DND-41 (cell line): ENCODE measurements around the gene RSPRY1.
A peak's percentile ranks its signal among the peaks of the same experiment; 100 is the strongest.

Experiments used
- ATAC-seq: fragments of 200-7000 bp; cut with Tn5 transposase; 3 replicates; pipeline ENCODE4 v1.9.1; 2021; ENCODE audit warnings: low read depth; ENCODE audit not compliant: insufficient read depth
- DNase-seq: peaks from one replicate; pipeline ENCODE4 v3.0.0-alpha.2; 2020
- H2AFZ ChIP-seq: 2 replicates; pipeline ENCODE4 v1.6.0; 2012; ENCODE audit warnings: low read depth, low read length
- H3K27ac ChIP-seq: 2 replicates; pipeline ENCODE4 v1.5.1; 2012; ENCODE audit warnings: low read length, inconsistent platforms
- H3K27me3 ChIP-seq: fragments of 200-600 bp; sonication (generic); 2 replicates; pipeline ENCODE4 v1.6.0; 2012; ENCODE audit warnings: low read length, mild to moderate bottlenecking, inconsistent platforms; ENCODE audit not compliant: insufficient read depth, poor library complexity
- H3K36me3 ChIP-seq: 2 replicates; pipeline ENCODE4 v1.5.1; 2012; ENCODE audit warnings: low read length, inconsistent platforms; ENCODE audit not compliant: insufficient read depth
- H3K4me1 ChIP-seq: 2 replicates; pipeline ENCODE4 v1.5.1; 2012; ENCODE audit warnings: mild to moderate bottlenecking, low read length; ENCODE audit not compliant: insufficient read depth
- H3K4me2 ChIP-seq: 2 replicates; pipeline ENCODE4 v1.6.0; 2012; ENCODE audit warnings: mild to moderate bottlenecking, moderate library complexity, low read length, inconsistent platforms; ENCODE audit not compliant: insufficient read depth
- H3K4me3 ChIP-seq, 2 experiments: fragments of 200-600 bp in 1 of 2; shearing (Covaris generic) in 1 of 2; 2 replicates each; pipeline ENCODE4 v1.5.1; 2012 to 2016; ENCODE audit warnings: inconsistent platforms in 2 of 2, low read length in 2 of 2, mild to moderate bottlenecking in 2 of 2, low read depth in 1 of 2, moderate library complexity in 1 of 2
- H3K79me2 ChIP-seq: 2 replicates; pipeline ENCODE4 v1.6.0; 2012; ENCODE audit warnings: low read length, inconsistent platforms; ENCODE audit not compliant: insufficient read depth
- H3K9ac ChIP-seq: 2 replicates; pipeline ENCODE4 v1.6.0; 2012; ENCODE audit warnings: low read depth, mild to moderate bottlenecking, inconsistent platforms, low read length, moderate library complexity
- H3K9me3 ChIP-seq: 2 replicates; pipeline ENCODE4 v1.5.1; 2012; ENCODE audit warnings: low read length, moderate library complexity, mild to moderate bottlenecking, inconsistent platforms; ENCODE audit not compliant: insufficient read depth, severe bottlenecking
- H4K20me1 ChIP-seq: 2 replicates; pipeline ENCODE4 v1.6.0; 2012; ENCODE audit warnings: low read length; ENCODE audit not compliant: insufficient read depth
- EZH2 ChIP-seq: IDR thresholded peaks from 3 replicates; pipeline ENCODE4 v1.6.1; 2012; ENCODE audit warnings: borderline replicate concordance, low read depth, mild to moderate bottlenecking, moderate library complexity, low read length, inconsistent platforms; ENCODE audit not compliant: severe bottlenecking
- TF ChIP-seq, protein P1 (sequence below): IDR thresholded peaks from 2 replicates; pipeline ENCODE4 v1.5.1; 2012; ENCODE audit warnings: borderline replicate concordance, low read length, moderate library complexity, mild to moderate bottlenecking; ENCODE audit not compliant: poor library complexity, severe bottlenecking; ENCODE audit errors: extremely low read depth

Gene RSPRY1

DNA sequence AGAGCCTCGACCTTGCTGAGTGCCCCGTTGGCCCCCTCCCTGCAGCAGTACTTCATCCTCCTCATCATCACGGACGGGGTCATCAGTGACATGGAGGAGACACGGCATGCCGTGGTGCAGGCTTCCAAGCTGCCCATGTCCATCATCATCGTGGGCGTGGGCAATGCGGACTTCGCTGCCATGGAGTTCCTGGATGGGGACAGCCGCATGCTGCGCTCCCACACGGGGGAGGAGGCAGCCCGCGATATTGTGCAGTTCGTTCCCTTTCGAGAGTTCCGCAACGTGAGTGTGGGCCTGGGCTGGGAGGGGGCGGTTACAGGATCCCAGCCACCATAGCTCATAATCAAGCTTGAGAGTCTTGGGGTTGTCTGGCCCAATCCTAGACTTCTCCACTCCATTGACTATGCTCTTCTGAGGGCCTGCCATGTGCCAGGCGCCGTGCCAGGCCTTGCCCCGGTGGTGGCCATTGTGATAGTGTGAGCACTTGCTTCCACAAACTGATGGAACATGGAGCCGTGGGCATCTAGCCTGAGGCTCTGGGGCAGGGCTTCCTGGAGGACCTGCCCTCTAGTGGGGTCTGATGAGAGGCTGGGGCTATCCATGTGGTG, 40.0 kb upstream of the RSPRY1 start:
- no peak overlapping the region for H2AFZ ChIP-seq
- no peak for TF ChIP-seq EZH2
- TF ChIP-seq, protein P1, sequence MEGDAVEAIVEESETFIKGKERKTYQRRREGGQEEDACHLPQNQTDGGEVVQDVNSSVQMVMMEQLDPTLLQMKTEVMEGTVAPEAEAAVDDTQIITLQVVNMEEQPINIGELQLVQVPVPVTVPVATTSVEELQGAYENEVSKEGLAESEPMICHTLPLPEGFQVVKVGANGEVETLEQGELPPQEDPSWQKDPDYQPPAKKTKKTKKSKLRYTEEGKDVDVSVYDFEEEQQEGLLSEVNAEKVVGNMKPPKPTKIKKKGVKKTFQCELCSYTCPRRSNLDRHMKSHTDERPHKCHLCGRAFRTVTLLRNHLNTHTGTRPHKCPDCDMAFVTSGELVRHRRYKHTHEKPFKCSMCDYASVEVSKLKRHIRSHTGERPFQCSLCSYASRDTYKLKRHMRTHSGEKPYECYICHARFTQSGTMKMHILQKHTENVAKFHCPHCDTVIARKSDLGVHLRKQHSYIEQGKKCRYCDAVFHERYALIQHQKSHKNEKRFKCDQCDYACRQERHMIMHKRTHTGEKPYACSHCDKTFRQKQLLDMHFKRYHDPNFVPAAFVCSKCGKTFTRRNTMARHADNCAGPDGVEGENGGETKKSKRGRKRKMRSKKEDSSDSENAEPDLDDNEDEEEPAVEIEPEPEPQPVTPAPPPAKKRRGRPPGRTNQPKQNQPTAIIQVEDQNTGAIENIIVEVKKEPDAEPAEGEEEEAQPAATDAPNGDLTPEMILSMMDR: no peak
- peaks cover 21% of the 10 kb centered on the region for H3K4me1 ChIP-seq
- ATAC-seq: peak; percentile 13; the same call in 1 of the 3 replicates
- no peaks in the 10 kb centered on the region for H3K9me3 ChIP-seq
- DNase-seq: no peak
- H4K20me1 ChIP-seq: no peaks in the 10 kb centered on the region; the same call in 1 of the 2 replicates
- H3K9ac ChIP-seq: no peak overlapping the region
- no peak overlapping the region for H3K4me2 ChIP-seq
- no peak overlapping the region for H3K4me3 ChIP-seq
- H3K36me3 ChIP-seq: peaks cover under 1% of the 10 kb centered on the region; the same call in 1 of the 2 replicates
- H3K27ac ChIP-seq: no peak overlapping the region
- H3K27me3 ChIP-seq: no peaks in the 10 kb centered on the region
- H3K79me2 ChIP-seq: no peaks in the 10 kb centered on the region

DNA sequence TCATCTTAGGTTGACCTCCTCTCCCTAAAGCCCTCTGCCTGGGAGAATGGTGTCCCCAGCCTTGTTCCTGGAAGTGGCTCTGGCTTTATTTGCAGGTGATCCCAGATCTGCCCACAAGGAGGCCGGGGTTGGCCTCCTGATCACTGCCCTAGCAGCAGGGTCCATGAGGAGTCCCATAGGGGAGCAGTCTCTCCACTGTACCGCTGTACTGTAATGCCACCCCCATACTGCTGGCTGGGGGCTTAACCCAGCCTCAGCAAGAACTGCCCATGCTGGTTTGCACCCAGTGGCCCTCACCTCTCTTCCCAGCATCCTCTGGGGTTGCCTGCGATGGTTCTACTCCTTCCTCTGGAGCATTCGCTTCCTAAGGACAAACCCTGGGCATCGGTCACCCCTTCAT, 39.4 kb upstream of the RSPRY1 start:
- no peaks in the 10 kb centered on the region for H3K9me3 ChIP-seq
- H3K27ac ChIP-seq: no peak overlapping the region
- peaks cover 15% of the 10 kb centered on the region for H3K4me1 ChIP-seq
- no peak overlapping the region for H3K9ac ChIP-seq
- H3K36me3 ChIP-seq: peaks cover 6% of the 10 kb centered on the region; the same call in 1 of the 2 replicates
- H3K27me3 ChIP-seq: no peaks in the 10 kb centered on the region
- DNase-seq (no peak), ATAC-seq (peak; percentile 48)
- H3K4me2 ChIP-seq: no peak overlapping the region
- no peak overlapping the region for H2AFZ ChIP-seq
- no peaks in the 10 kb centered on the region; the same call in 1 of the 2 replicates for H4K20me1 ChIP-seq
- no peaks in the 10 kb centered on the region for H3K79me2 ChIP-seq
- H3K4me3 ChIP-seq: no peak overlapping the region
- no peak for TF ChIP-seq EZH2
- TF ChIP-seq, protein P1: peak; percentile 37

DNA sequence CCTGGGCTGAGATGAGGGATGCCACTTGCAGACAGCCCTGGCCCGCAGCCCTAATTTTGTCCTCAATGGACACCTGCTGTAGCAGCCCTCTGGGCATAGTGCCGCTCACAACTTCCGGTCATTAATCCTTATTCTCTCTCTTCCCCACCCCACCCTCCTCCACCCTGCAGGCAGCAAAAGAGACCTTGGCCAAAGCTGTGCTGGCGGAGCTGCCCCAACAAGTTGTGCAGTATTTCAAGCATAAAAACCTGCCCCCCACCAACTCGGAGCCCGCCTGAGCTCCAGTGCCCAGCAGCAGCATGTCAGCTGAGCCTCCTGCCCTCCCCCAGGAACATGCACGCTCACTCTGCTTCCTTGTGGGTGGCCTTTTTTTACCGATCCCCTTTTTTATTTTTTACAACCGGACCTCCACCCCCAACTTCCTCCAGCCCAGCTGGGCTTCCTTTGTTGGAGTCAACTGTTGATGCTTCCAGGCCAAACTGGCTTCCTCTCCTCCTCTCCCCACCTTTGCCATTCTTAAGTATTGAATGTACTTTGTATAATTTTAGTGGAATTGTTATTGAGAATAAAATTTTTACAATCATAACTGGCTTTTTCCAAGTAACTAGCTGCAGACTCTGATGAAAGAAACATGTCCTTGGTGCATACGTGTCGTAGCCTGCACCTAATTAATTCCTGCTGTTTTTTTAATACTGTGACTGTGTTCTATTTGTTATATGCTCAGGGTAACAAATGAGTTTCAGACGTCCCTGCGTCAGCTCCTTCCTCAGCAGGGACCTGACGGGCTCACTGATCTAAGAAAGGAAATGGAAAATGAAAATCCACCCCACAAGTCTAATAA, 38.5 kb upstream of the RSPRY1 start:
- H3K4me3 ChIP-seq: no peak overlapping the region
- peaks cover 6% of the 10 kb centered on the region for H3K4me1 ChIP-seq
- no peak for ATAC-seq
- no peak for TF ChIP-seq EZH2
- no peaks in the 10 kb centered on the region for H3K79me2 ChIP-seq
- no peak overlapping the region for H3K27ac ChIP-seq
- H3K9ac ChIP-seq: no peak overlapping the region
- no peaks in the 10 kb centered on the region for H3K9me3 ChIP-seq
- H3K36me3 ChIP-seq: peaks cover 14% of the 10 kb centered on the region
- no peak overlapping the region for H2AFZ ChIP-seq
- no peak overlapping the region for H3K4me2 ChIP-seq
- H4K20me1 ChIP-seq: no peaks in the 10 kb centered on the region; the same call in 1 of the 2 replicates
- no peaks in the 10 kb centered on the region for H3K27me3 ChIP-seq
- no peak for DNase-seq

DNA sequence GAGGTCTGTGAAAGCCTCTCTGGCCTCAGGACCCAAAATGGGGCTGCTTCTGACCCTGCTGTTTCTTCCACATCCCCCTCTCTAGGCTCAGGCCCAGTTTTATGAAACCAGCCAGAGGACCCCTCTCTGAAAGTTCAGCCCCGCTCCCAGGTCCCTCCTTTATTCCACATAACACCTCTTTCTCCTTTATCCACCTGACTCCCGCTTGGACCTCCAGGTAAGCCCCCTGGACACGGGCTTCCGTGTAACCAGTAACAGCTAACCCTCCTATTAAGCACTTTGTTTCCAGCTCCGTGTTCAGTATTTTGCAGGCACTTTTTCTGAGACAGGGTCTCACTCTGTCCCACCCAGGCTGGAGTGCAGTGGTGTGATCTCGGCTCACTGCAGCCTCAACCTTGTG, 37.6 kb upstream of the RSPRY1 start:
- H3K4me1 ChIP-seq: no peaks in the 10 kb centered on the region
- H3K4me3 ChIP-seq: no peak overlapping the region
- H2AFZ ChIP-seq: no peak overlapping the region
- H3K27me3 ChIP-seq: no peaks in the 10 kb centered on the region
- peaks cover 23% of the 10 kb centered on the region for H3K36me3 ChIP-seq
- no peak for TF ChIP-seq EZH2
- TF ChIP-seq, protein P1: no peak
- no peak overlapping the region for H3K27ac ChIP-seq
- ATAC-seq: no peak
- H3K9ac ChIP-seq: no peak overlapping the region
- H4K20me1 ChIP-seq: no peaks in the 10 kb centered on the region; the same call in 1 of the 2 replicates
- H3K9me3 ChIP-seq: no peaks in the 10 kb centered on the region
- H3K79me2 ChIP-seq: no peaks in the 10 kb centered on the region
- no peak for DNase-seq
- no peak overlapping the region for H3K4me2 ChIP-seq
